Neural cell (in vitro differentiated cells): ENCODE measurements around the gene OTOG.

ENCODE experiments used
- CTCF ChIP-seq: fragments of 450-650 bp; IDR thresholded peaks from 2 replicates; pipeline ENCODE4 v1.5.1; 2014; ENCODE audit warnings: antibody characterized with exemption, mild to moderate bottlenecking, moderate library complexity; ENCODE audit not compliant: poor library complexity, severe bottlenecking
- EP300 ChIP-seq: fragments of 450-650 bp; conservative IDR thresholded peaks from 2 replicates; pipeline ENCODE4 v1.6.1; 2014; ENCODE audit warnings: antibody characterized with exemption, mild to moderate bottlenecking, moderate library complexity; ENCODE audit not compliant: poor library complexity, severe bottlenecking
- EZH2 ChIP-seq: fragments of 200-600, 300-800 bp; shearing (Covaris generic), sonication (generic); IDR thresholded peaks from 2 replicates; pipeline ENCODE4 v1.6.1; 2014; ENCODE audit warnings: antibody characterized with exemption, low read length, borderline replicate concordance, mild to moderate bottlenecking; ENCODE audit not compliant: insufficient read depth, poor library complexity, severe bottlenecking
- MXI1 ChIP-seq: fragments of 450-650 bp; conservative IDR thresholded peaks from 2 replicates; pipeline ENCODE4 v1.6.1; 2014; ENCODE audit warnings: antibody characterized with exemption, mild to moderate bottlenecking; ENCODE audit not compliant: poor library complexity, severe bottlenecking
- POLR2AphosphoS5 ChIP-seq: IDR thresholded peaks from 2 replicates; pipeline ENCODE4 v1.6.1; 2012
- RAD21 ChIP-seq: fragments of 450-650 bp; conservative IDR thresholded peaks from 2 replicates; pipeline ENCODE4 v1.6.1; 2014; ENCODE audit warnings: antibody characterized with exemption, mild to moderate bottlenecking, moderate library complexity
- REST ChIP-seq: IDR thresholded peaks from 2 replicates; pipeline ENCODE4 v1.6.1; 2012; ENCODE audit warnings: borderline replicate concordance
- SMC3 ChIP-seq: fragments of 450-650 bp; conservative IDR thresholded peaks from 2 replicates; pipeline ENCODE4 v1.6.1; 2014; ENCODE audit warnings: antibody characterized with exemption, mild to moderate bottlenecking, moderate library complexity; ENCODE audit not compliant: poor library complexity
- TAF1 ChIP-seq: IDR thresholded peaks from 2 replicates; pipeline ENCODE4 v1.6.1; 2012; ENCODE audit warnings: low read depth

GRCh38 chr11:17547051-17547577 is at the start of gene OTOG:
- TF ChIP-seq POLR2AphosphoS5 (no peak), CTCF (no peak), EZH2 (no peak), REST (no peak), SMC3 (no peak), EP300 (no peak), TAF1 (no peak), MXI1 (no peak), RAD21 (no peak)
